T-helper 1 cell treated with Interleukin-12 subunit alpha and Interleukin-12 subunit beta and Interleukin-4 antibody, amounts not matched to agents 30 ng/mL and 1 ng/mL, for 36 hours (primary cell): ENCODE measurements around the gene FRK. TPM values are rescaled to one million over a fixed set of nuclear protein-coding genes. Genes with fewer than 3 reads are reported as not detected.
"Not testable (repeated sequence)": the region's sequence is repeated elsewhere in the genome, so short reads cannot be mapped to it uniquely, and the experiment has no call there.

Experiments
- intact Hi-C: fragments of 100-400 bp; cut with micrococcal nuclease; formaldehyde crosslinking; loops from one replicate; pipeline ENCODE4 v1.15.1; 2024
- total RNA-seq: library from RNA; stranded (reverse); gene quantifications from 2 replicates; pipeline ENCODE4 v1.2.3, GENCODE V29; 2022

The FRK gene
- total RNA-seq, 1 donor from 2014 or later: 0.02 TPM

- intact Hi-C loops: loop anchor here (5.0 kb wide), 1 partner anchor 547 kb away; no protein-coding TSS in a partner anchor
Measured at GRCh38 chr6:116010386-116010785, 50.3 kb downstream of the FRK start.

GRCh38 chr6:116008470-116009243 is 52.0 kb downstream of the FRK start:
- intact Hi-C loops: no loop called here

GRCh38 chr6:116004841-116005815 is 55.6 kb downstream of the FRK start:
- intact Hi-C loops: no loop called here

GRCh38 chr6:116003668-116004067 is 57.0 kb downstream of the FRK start:
- intact Hi-C loops: no loop called here

- intact Hi-C loops: no loop called here
Measured at GRCh38 chr6:116002756-116003155, 57.9 kb downstream of the FRK start.

GRCh38 chr6:115999235-115999634 is 61.5 kb downstream of the FRK start:
- intact Hi-C loops: no loop called here

- intact Hi-C loops: no loop called here
Measured at GRCh38 chr6:115997990-115998585, 62.6 kb downstream of the FRK start.

GRCh38 chr6:115986026-115986425 is 74.7 kb downstream of the FRK start:
- intact Hi-C loops: no loop called here

- intact Hi-C loops: no loop called here
Measured at GRCh38 chr6:115984809-115985208, 75.9 kb downstream of the FRK start.

GRCh38 chr6:115983998-115984397 is 76.7 kb downstream of the FRK start:
- intact Hi-C loops: no loop called here

- intact Hi-C loops: no loop called here
Measured at GRCh38 chr6:115982453-115982852, 78.2 kb downstream of the FRK start.

- intact Hi-C loops: no loop called here
Measured at GRCh38 chr6:115977220-115977619, 83.5 kb downstream of the FRK start.

- intact Hi-C loops: no loop called here
Measured at GRCh38 chr6:115976321-115976870, 84.3 kb downstream of the FRK start.

- intact Hi-C loops: no loop called here
Measured at GRCh38 chr6:115972679-115973078, 88.0 kb downstream of the FRK start.

GRCh38 chr6:115971785-115972184 is 88.9 kb downstream of the FRK start:
- intact Hi-C loops: no loop called here

- intact Hi-C loops: no loop called here
Measured at GRCh38 chr6:115969930-115970273, 90.8 kb downstream of the FRK start.

GRCh38 chr6:115969207-115969929 is 91.3 kb downstream of the FRK start:
- intact Hi-C loops: no loop called here

GRCh38 chr6:115960286-115960685 is 100.4 kb downstream of the FRK start:
- intact Hi-C loops: not testable (repeated sequence)

GRCh38 chr6:115958958-115959357 is 101.7 kb downstream of the FRK start:
- intact Hi-C loops: no loop called here

- intact Hi-C loops: no loop called here
Measured at GRCh38 chr6:115954740-115955139, 106.0 kb downstream of the FRK start.

GRCh38 chr6:115948751-115949150 is 111.9 kb downstream of the FRK start:
- intact Hi-C loops: no loop called here
